ENCODE results near the gene ANKRD33.

Gene ANKRD33

GRCh38 chr12:51920046-51920445 lies 32.1 kb downstream of the ANKRD33 start:
- no peak for TF ChIP-seq CTCF (conservative IDR thresholded peaks at IDR 0.05)

GRCh38 chr12:51921017-51921725 lies 33.3 kb downstream of the ANKRD33 start:
- TF ChIP-seq CTCF (conservative IDR thresholded peaks at IDR 0.05), result no peak
- no peak overlapping the region for H3K27ac ChIP-seq

More at GRCh38 chr12:51920046-51920445, 32.1 kb downstream of the ANKRD33 start:
- no peak overlapping the region for H3K27ac ChIP-seq

- TF ChIP-seq CTCF (conservative IDR thresholded peaks at IDR 0.05), result no peak
- H3K27ac ChIP-seq, result no peak overlapping the region
These were observed 34.2 kb downstream of the ANKRD33 start for GRCh38 chr12:51922146-51922545.

GRCh38 chr12:51922762-51923505 lies 35.0 kb downstream of the ANKRD33 start:
- no peak overlapping the region for H3K27ac ChIP-seq
- TF ChIP-seq CTCF (conservative IDR thresholded peaks at IDR 0.05), result no peak

- H3K27ac ChIP-seq, result no peak overlapping the region
- peak; percentile 53 for TF ChIP-seq CTCF (conservative IDR thresholded peaks at IDR 0.05)
These were observed 35.8 kb downstream of the ANKRD33 start for GRCh38 chr12:51923506-51924365.

- no peak for TF ChIP-seq CTCF (conservative IDR thresholded peaks at IDR 0.05)
- peak overlapping the region; percentile 23; the same call in 1 of the 2 replicates for H3K27ac ChIP-seq
These were observed 36.8 kb downstream of the ANKRD33 start for GRCh38 chr12:51924551-51925319.

Measured in VCaP (cell line).